Stimulated activated CD8-positive, alpha-beta memory T cell treated with anti-CD3 and anti-CD28 coated beads, Interleukin-4, amount 100 ng/mL, for 4 hours (primary cell): ENCODE data around the gene PRR23E.

Experiments
- DNase-seq, 2 donors: peaks; one replicate each; pipeline ENCODE4 v3.0.0-alpha.2; 2020; ENCODE audit warnings: low read depth in 2 of 2, low spot score in 1 of 2

PRR23E gene

GRCh38 chr3:127192576-127193232 lies at the start of gene PRR23E:
Gene PRR23E, plus strand, starts transcription at chr3:127193131. Its CDS starts 3,555 bp downstream, at chr3:127196686.
- no peak for DNase-seq

- no peak for DNase-seq
Observed at GRCh38 chr3:127143172-127143571, 49.8 kb upstream of the PRR23E start.

GRCh38 chr3:127144631-127145030 lies 48.3 kb upstream of the PRR23E start:
- no peak for DNase-seq

- no peak for DNase-seq
Observed at GRCh38 chr3:127145266-127145665, 47.7 kb upstream of the PRR23E start.

GRCh38 chr3:127147291-127147885 lies 45.5 kb upstream of the PRR23E start:
- DNase-seq: no peak

GRCh38 chr3:127149621-127150310 lies 43.2 kb upstream of the PRR23E start:
- DNase-seq: no peak

GRCh38 chr3:127150513-127151250 lies 42.2 kb upstream of the PRR23E start:
- no peak for DNase-seq

GRCh38 chr3:127151251-127151564 lies 41.7 kb upstream of the PRR23E start:
- DNase-seq: no peak

- DNase-seq: no peak
Observed at GRCh38 chr3:127151992-127152650, 40.8 kb upstream of the PRR23E start.

- no peak for DNase-seq
Observed at GRCh38 chr3:127152684-127153505, 40.0 kb upstream of the PRR23E start.

GRCh38 chr3:127153506-127153815 lies 39.5 kb upstream of the PRR23E start:
- DNase-seq: no peak

GRCh38 chr3:127156338-127157050 lies 36.4 kb upstream of the PRR23E start:
- no peak for DNase-seq

GRCh38 chr3:127157171-127157828 lies 35.6 kb upstream of the PRR23E start:
- no peak for DNase-seq

GRCh38 chr3:127158614-127159229 lies 34.2 kb upstream of the PRR23E start:
- no peak for DNase-seq

GRCh38 chr3:127159543-127159942 lies 33.4 kb upstream of the PRR23E start:
- DNase-seq: no peak

GRCh38 chr3:127161236-127161635 lies 31.7 kb upstream of the PRR23E start:
- no peak for DNase-seq

GRCh38 chr3:127161973-127162579 lies 30.9 kb upstream of the PRR23E start:
- no peak for DNase-seq

GRCh38 chr3:127162947-127163645 lies 29.8 kb upstream of the PRR23E start:
- no peak for DNase-seq
